Measurements from ENCODE around the gene GDF10. TPM values are rescaled to one million over a fixed set of nuclear protein-coding genes. Genes with fewer than 3 reads are reported as not detected.

Gene GDF10
- total RNA-seq, 1 experiment from 2014 or later, result not detected

GRCh38 chr10:47351899-47352815, 52.2 kb downstream of the GDF10 start:
- DNase-seq (ENCODE audit: low spot score), result no peak

DNA sequence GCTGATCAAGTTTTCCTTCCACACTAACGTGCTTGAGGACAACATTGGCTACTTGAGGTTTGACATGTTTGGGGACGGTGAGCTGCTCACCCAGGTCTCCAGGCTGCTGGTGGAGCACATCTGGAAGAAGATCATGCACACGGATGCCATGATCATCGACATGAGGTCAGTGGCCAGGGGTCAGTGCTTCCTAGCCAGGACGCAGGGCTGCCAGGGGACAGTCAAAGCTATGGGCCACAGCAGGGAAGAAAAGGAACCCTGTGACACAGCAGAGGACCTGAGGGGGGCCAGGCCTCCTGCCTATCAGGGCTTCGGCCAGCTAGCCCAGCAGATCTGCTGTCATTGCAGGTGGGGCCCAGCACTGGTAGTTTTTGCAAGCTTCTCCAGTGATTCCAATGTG, 53.4 kb downstream of the GDF10 start:
- DNase-seq (ENCODE audit: low spot score), result no peak

- no peak for DNase-seq (ENCODE audit: low spot score)
These were observed 54.2 kb downstream of the GDF10 start for GRCh38 chr10:47354165-47354564.

DNA sequence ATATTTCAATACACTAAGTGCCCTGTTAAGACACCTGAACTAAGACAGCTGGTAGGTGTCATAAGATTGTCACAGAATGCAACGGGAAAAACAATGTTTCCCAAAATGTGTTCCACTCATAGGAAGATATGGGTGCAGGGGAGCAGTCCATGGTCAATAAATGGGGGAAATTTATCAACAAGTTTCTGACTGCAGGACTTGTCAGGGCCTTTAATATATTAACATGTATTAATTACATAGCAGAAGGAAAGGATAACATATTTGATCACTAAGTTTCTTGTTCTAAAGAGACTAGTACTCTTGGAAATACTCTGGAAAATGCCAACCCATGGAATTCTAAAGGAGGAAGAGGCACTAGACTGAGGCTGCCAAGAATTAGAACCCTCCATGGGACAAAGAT, 54.9 kb downstream of the GDF10 start:
- no peak for DNase-seq (ENCODE audit: low spot score)

GRCh38 chr10:47356708-47357107, 56.7 kb downstream of the GDF10 start:
- DNase-seq (ENCODE audit: low spot score), result no peak

- no peak for DNase-seq (ENCODE audit: low spot score)
These were observed 57.2 kb downstream of the GDF10 start for GRCh38 chr10:47357131-47357582.

DNA sequence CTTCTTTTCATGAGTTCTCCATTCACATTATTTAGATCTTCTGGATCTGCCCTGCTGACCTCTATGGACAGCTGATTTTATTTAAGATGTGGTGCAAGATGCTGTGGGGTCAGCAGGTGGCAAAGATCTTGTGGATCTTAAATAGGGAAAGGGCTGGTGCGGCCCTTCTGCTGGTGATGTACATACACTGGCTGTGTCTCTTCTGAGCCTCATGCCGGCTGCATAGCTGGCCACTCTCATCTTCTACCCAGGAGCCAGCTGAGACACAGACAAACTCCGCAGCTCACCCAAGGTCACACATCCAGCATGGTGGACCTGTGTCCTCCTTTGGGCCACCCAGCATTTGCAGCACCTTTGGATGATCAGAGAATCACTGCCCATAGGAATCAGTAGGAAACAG, 57.9 kb downstream of the GDF10 start:
- no peak for DNase-seq (ENCODE audit: low spot score)

DNA sequence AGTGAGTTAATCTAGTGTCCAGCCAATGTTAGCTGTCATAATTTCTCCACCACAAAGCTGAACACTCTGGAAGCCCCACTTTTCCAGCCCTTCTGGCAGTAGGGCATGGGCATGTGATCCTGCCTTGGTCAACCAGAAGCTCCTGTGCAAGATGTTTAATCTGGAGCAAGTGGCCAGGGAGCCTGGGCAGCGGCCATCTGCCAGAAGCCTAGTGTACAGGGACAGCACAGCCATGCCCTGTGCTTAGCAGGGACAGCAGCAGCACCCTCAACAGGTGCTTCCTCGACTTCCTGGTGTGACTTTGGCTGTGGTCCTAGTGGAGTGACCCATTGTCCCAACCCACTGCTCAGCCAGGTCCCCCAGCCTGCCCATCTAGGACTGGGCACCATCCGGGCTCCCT, 58.5 kb downstream of the GDF10 start:
- no peak for DNase-seq (ENCODE audit: low spot score)

GRCh38 chr10:47359101-47359500, 59.1 kb downstream of the GDF10 start:
- DNase-seq (ENCODE audit: low spot score), result no peak

- no peak for DNase-seq (ENCODE audit: low spot score)
These were observed 59.8 kb downstream of the GDF10 start for GRCh38 chr10:47359626-47360418.

GRCh38 chr10:47360419-47361040, 60.5 kb downstream of the GDF10 start:
- no peak for DNase-seq (ENCODE audit: low spot score)

- DNase-seq (ENCODE audit: low spot score), result peak; percentile 27
These were observed 61.3 kb downstream of the GDF10 start for GRCh38 chr10:47361293-47361692.

DNA sequence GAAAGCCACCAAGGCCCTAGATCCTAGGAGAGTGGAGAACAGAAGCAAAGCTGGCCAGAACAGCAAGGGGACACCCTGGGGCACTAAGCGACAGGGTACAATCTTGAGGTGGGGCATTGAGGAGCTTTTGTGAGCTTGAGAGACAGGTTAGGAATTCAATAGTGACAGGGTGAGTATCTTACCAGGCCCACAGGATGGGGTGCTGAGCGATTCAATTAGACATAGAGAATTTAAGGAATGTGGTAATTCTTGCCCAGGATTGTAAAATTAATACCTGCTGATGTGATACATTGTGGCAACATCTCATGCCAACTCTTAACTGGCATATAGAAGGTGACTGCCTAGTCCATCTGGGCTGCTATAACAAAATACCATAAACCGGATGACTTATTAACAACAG, 62.2 kb downstream of the GDF10 start:
- no peak for DNase-seq (ENCODE audit: low spot score)

Other genes starting within 250 kb of the GDF10 start
- not detected in 2 replicates for gene GDF2, start 22.3 kb downstream of the GDF10 start, total RNA-seq (2014; rRNA removed; shearing (Covaris generic))
- gene RBP3, start 48.2 kb downstream of the GDF10 start, total RNA-seq (2014; rRNA removed; shearing (Covaris generic)), result not detected in 2 replicates
- gene ZNF488, start 84.1 kb downstream of the GDF10 start, total RNA-seq (2014; rRNA removed; shearing (Covaris generic)), result 0.53 and 1.0 TPM in 2 replicates
- 0.17 and 0.55 TPM in 2 replicates for gene ANXA8, start 183.9 kb downstream of the GDF10 start, total RNA-seq (2014; rRNA removed; shearing (Covaris generic))
- not detected in 2 replicates for gene FAM25G, start 191.5 kb downstream of the GDF10 start, total RNA-seq (2014; rRNA removed; shearing (Covaris generic))
- 0.35 and 2.9 TPM in 2 replicates for gene AGAP9, start 223.4 kb downstream of the GDF10 start, total RNA-seq (2014; rRNA removed; shearing (Covaris generic))

Measured in H4 (cell line).